Stimulated activated naive CD8-positive, alpha-beta T cell treated with anti-CD3 and anti-CD28 coated beads, Interleukin-15, amount 100 ng/mL, for 72 hours (primary cell): ENCODE measurements around the gene POU3F3.

Experiments used
- ATAC-seq: fragments of 150-1000 bp; cut with Tn5 transposase; 2 replicates; pipeline ENCODE4 v1.10.0; 2021; ENCODE audit warnings: mild to moderate bottlenecking, moderate library complexity
- DNase-seq, 2 donors: peaks; one replicate each; pipeline ENCODE4 v3.0.0; 2021 to 2022
- H3K27ac Mint-ChIP-seq, 2 donors: one replicate each; pipeline ENCODE4 v1.8.0; 2022; ENCODE audit warnings: mild to moderate bottlenecking in 2 of 2, mixed read lengths in 2 of 2, moderate library complexity in 2 of 2
- H3K27me3 Mint-ChIP-seq: one replicate; pipeline ENCODE4 v1.8.0; 2022; ENCODE audit warnings: mixed read lengths
- H3K4me1 Mint-ChIP-seq: one replicate; pipeline ENCODE4 v1.8.0; 2022; ENCODE audit warnings: mild to moderate bottlenecking, mixed read lengths
- H3K4me3 Mint-ChIP-seq, 2 donors: one replicate each; pipeline ENCODE4 v1.8.0; 2022; ENCODE audit warnings: mild to moderate bottlenecking in 2 of 2, mixed read lengths in 2 of 2, moderate library complexity in 1 of 2
- H3K9me3 Mint-ChIP-seq, 2 donors: one replicate each; pipeline ENCODE4 v1.8.0; 2022; ENCODE audit warnings: mixed read lengths in 2 of 2

The POU3F3 gene

GRCh38 chr2:104841744-104842143 lies 12.2 kb upstream of the POU3F3 start:
- H3K27ac Mint-ChIP-seq = no peak overlapping the region
- H3K4me3 Mint-ChIP-seq = no peak overlapping the region
- no peak for DNase-seq
- ATAC-seq = no peak
- peaks cover 26% of the 10 kb centered on the region for H3K4me1 Mint-ChIP-seq
- peaks cover 78% of the 10 kb centered on the region for H3K27me3 Mint-ChIP-seq
- no peaks in the 10 kb centered on the region for H3K9me3 Mint-ChIP-seq

GRCh38 chr2:104844807-104845551 lies 8.9 kb upstream of the POU3F3 start:
- no peak for ATAC-seq
- no peak for DNase-seq
- peaks cover 90% of the 10 kb centered on the region for H3K27me3 Mint-ChIP-seq
- peaks cover 26% of the 10 kb centered on the region for H3K4me1 Mint-ChIP-seq
- peak overlapping the region in 1 of 2 donors; percentile 7 for H3K27ac Mint-ChIP-seq
- H3K9me3 Mint-ChIP-seq = no peaks in the 10 kb centered on the region
- peak overlapping the region; percentile 61 to 63 for H3K4me3 Mint-ChIP-seq

- no peaks in the 10 kb centered on the region for H3K9me3 Mint-ChIP-seq
- no peak for DNase-seq
- no peak for ATAC-seq
- peaks cover 95% of the 10 kb centered on the region for H3K27me3 Mint-ChIP-seq
- peak overlapping the region; percentile 0 to 61 for H3K4me3 Mint-ChIP-seq
- peaks cover 32% of the 10 kb centered on the region for H3K4me1 Mint-ChIP-seq
- peak overlapping the region in 1 of 2 donors; percentile 7 for H3K27ac Mint-ChIP-seq
Observed at GRCh38 chr2:104845552-104845931, 8.4 kb upstream of the POU3F3 start.

GRCh38 chr2:104845946-104846785 lies 7.7 kb upstream of the POU3F3 start:
- ATAC-seq (no peak), DNase-seq (no peak)
- no peak overlapping the region for H3K27ac Mint-ChIP-seq
- H3K4me1 Mint-ChIP-seq = peaks cover 38% of the 10 kb centered on the region
- H3K9me3 Mint-ChIP-seq = no peaks in the 10 kb centered on the region
- peaks cover 100% of the 10 kb centered on the region for H3K27me3 Mint-ChIP-seq
- H3K4me3 Mint-ChIP-seq = no peak overlapping the region

- no peak for ATAC-seq
- Mint-ChIP-seq H3K4me1 (peaks cover 47% of the 10 kb centered on the region), H3K9me3 (no peaks in the 10 kb centered on the region), H3K4me3 (no peak overlapping the region), H3K27me3 (peaks cover 100% of the 10 kb centered on the region), H3K27ac (no peak overlapping the region)
- DNase-seq = no peak
Observed at GRCh38 chr2:104846786-104847585, 6.9 kb upstream of the POU3F3 start.

- Mint-ChIP-seq H3K4me1 (peaks cover 53% of the 10 kb centered on the region), H3K4me3 (no peak overlapping the region), H3K27ac (no peak overlapping the region), H3K27me3 (peaks cover 100% of the 10 kb centered on the region), H3K9me3 (no peaks in the 10 kb centered on the region)
- no peak for ATAC-seq
- DNase-seq = no peak
Observed at GRCh38 chr2:104847586-104848160, 6.2 kb upstream of the POU3F3 start.

GRCh38 chr2:104848526-104848925 lies 5.4 kb upstream of the POU3F3 start:
- H3K9me3 Mint-ChIP-seq = no peaks in the 10 kb centered on the region
- no peak overlapping the region for H3K27ac Mint-ChIP-seq
- ATAC-seq (no peak), DNase-seq (no peak)
- H3K27me3 Mint-ChIP-seq = peaks cover 100% of the 10 kb centered on the region
- peaks cover 54% of the 10 kb centered on the region for H3K4me1 Mint-ChIP-seq
- no peak overlapping the region for H3K4me3 Mint-ChIP-seq

- no peak for DNase-seq
- Mint-ChIP-seq H3K4me1 (peaks cover 55% of the 10 kb centered on the region), H3K9me3 (no peaks in the 10 kb centered on the region)
Observed at GRCh38 chr2:104849101-104849500, 4.8 kb upstream of the POU3F3 start.

GRCh38 chr2:104849618-104850141 lies 4.2 kb upstream of the POU3F3 start:
- Mint-ChIP-seq H3K27ac (no peak overlapping the region), H3K9me3 (no peaks in the 10 kb centered on the region), H3K4me3 (no peak overlapping the region), H3K4me1 (peaks cover 55% of the 10 kb centered on the region), H3K27me3 (peaks cover 100% of the 10 kb centered on the region)
- ATAC-seq (no peak), DNase-seq (peak in 1 of 2 donors; percentile 64)

More at GRCh38 chr2:104849101-104849500, 4.8 kb upstream of the POU3F3 start:
- no peak overlapping the region for H3K4me3 Mint-ChIP-seq
- ATAC-seq = no peak
- no peak overlapping the region for H3K27ac Mint-ChIP-seq
- H3K27me3 Mint-ChIP-seq = peaks cover 100% of the 10 kb centered on the region

- H3K27me3 Mint-ChIP-seq = peaks cover 95% of the 10 kb centered on the region
- no peak overlapping the region for H3K4me3 Mint-ChIP-seq
- peaks cover 48% of the 10 kb centered on the region for H3K4me1 Mint-ChIP-seq
- no peak overlapping the region for H3K27ac Mint-ChIP-seq
- ATAC-seq = no peak
- DNase-seq = no peak
- no peaks in the 10 kb centered on the region for H3K9me3 Mint-ChIP-seq
Observed at GRCh38 chr2:104850361-104851290, 3.3 kb upstream of the POU3F3 start.

- ATAC-seq (no peak), DNase-seq (no peak)
- H3K9me3 Mint-ChIP-seq = no peaks in the 10 kb centered on the region
- peak overlapping the region; percentile 84 to 99 for H3K4me3 Mint-ChIP-seq
- H3K27me3 Mint-ChIP-seq = peaks cover 91% of the 10 kb centered on the region
- peaks cover 51% of the 10 kb centered on the region for H3K4me1 Mint-ChIP-seq
- H3K27ac Mint-ChIP-seq = no peak overlapping the region
Observed at GRCh38 chr2:104851291-104852089, 2.4 kb upstream of the POU3F3 start.

GRCh38 chr2:104852090-104852666 lies 1.7 kb upstream of the POU3F3 start:
- Mint-ChIP-seq H3K4me1 (peaks cover 57% of the 10 kb centered on the region), H3K9me3 (no peaks in the 10 kb centered on the region), H3K27me3 (peaks cover 91% of the 10 kb centered on the region), H3K27ac (peak overlapping the region in 1 of 2 donors; percentile 48), H3K4me3 (peak overlapping the region; percentile 84 to 99)
- no peak for DNase-seq
- ATAC-seq = peak; percentile 19

GRCh38 chr2:104854498-104855220 lies 744 bp downstream of the POU3F3 start:
- Mint-ChIP-seq H3K9me3 (no peaks in the 10 kb centered on the region), H3K27me3 (peaks cover 91% of the 10 kb centered on the region), H3K4me1 (peaks cover 63% of the 10 kb centered on the region), H3K27ac (peak overlapping the region in 1 of 2 donors; percentile 39), H3K4me3 (peak overlapping the region; percentile 84 to 99)
- ATAC-seq = no peak
- DNase-seq = no peak
